Hindlimb muscle (tissue), 1 donor: ENCODE data around the gene RAB3GAP2. TPM values are rescaled to one million over a fixed set of nuclear protein-coding genes. Genes with fewer than 3 reads are reported as not detected.
"Not testable (repeated sequence)": the region's sequence is repeated elsewhere in the genome, so short reads cannot be mapped to it uniquely, and the experiment has no call there.

ENCODE experiments used
- DNase-seq: peaks from one replicate; pipeline ENCODE4 v3.0.0-alpha.2; 2013
- polyA plus RNA-seq: library from polyadenylated mRNA; unstranded; fragments of 120-200 nt; gene quantifications from one replicate; pipeline ENCODE4 v1.2.1, GENCODE V29; 2013; ENCODE audit not compliant: insufficient read length

RAB3GAP2 gene
- polyA plus RNA-seq, 1 donor, result 20.9 TPM

DNA sequence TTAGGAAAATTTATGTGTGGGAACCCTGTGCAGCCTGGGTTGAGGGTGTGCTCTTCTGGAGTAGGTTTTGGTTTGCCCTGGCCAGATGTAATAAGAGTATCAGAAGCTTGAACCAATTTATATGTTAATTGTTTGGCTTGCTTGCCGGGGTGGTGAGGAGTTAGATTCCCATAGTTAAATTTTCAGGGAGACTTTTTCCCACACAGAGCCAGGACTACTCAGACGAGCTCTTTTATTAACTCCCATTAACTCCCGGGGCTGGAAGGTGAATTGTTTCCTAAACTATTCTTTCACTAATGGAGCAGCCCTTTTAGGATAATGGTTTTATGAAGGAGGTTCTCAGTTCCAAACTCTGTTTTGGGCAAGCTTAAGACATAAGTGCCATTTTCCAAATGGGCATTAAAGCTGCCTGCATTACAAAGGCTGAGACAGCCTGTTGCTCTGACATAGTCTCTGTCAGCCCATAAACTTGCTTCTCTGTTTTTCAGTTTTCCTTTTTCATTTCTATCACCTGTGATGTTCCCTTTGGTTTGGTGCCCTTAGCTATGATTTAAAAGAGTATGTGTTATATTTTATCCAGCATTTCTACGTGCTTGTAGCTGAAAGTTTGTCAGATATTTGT lies 18.0 kb upstream of the RAB3GAP2 start:
- no peak for DNase-seq

DNA sequence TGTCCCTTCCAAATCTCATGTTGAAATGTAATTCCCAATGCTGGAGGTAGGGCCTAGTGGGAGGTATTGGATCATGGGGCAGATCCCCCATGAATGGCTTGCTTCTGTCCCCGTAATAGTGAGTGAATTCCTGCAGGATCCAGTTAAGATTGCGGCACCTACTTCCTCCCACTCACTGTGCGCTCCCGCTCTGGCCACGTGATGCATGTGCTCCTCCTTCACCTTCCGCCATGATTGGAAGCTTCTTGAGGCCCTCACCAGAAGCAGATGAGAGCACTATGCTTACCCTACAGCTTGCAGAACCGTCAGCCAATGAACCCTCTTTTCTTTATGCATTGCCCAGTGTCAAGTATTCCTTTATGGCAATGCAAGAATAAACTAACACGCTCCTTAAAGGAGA lies 14.9 kb upstream of the RAB3GAP2 start:
- DNase-seq, result no peak

DNA sequence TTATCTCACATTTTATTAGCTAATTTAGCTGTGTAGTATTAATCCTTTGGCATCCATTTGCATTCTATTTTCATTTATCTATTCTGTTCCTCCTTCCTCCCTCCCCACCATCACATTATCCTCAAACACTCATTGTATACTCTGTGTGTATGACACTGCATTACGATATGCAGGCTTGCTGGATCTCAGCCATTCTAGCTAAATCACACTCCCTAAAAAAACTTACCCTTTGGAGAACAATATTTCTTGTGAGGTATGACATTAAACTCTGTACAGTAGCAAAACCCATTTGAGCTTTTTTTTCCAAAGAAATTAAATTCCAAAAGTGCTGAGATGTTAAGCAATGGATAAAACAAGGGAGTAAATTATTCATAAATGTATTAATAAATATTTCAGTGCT lies 11.4 kb upstream of the RAB3GAP2 start:
- DNase-seq, result no peak

DNA sequence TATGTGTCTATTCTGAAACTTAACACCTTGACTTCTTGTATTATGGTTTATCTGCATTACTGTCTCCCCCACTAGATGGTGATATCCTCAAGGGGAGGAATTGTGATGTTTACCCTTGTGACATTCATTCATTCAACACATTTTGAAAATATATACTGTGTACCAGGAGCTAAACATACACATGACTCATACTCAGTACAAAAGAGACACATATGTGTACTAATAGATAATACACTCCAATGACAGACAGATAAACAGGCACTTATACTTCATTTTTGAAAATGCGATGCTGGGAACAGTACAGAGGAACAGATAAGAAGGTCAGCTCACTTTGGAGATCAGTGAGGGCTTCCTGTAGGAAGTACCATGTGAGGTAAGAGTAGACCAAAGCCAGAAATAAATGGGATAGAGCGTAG lies 8.9 kb upstream of the RAB3GAP2 start:
- DNase-seq, result no peak

DNA sequence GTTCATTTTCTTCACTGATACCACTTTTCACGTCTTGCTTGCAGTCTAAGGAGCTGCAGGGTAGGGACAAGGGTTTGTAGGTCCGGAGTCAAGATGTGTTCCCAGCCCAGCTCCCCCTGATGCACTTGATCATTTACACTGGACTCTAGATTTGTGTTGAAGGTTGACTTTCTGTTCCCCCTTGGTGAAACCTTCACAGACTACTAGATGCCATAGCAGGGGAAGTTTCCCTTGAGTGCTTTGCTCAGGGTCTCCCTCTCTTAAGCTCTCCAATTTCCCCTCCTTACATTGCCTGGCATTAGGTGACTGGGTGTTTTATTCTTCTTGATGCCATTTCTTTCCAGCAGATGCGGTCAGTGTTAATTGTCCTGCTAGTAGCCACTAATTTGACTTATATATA lies 8.0 kb upstream of the RAB3GAP2 start:
- DNase-seq, result no peak

DNA sequence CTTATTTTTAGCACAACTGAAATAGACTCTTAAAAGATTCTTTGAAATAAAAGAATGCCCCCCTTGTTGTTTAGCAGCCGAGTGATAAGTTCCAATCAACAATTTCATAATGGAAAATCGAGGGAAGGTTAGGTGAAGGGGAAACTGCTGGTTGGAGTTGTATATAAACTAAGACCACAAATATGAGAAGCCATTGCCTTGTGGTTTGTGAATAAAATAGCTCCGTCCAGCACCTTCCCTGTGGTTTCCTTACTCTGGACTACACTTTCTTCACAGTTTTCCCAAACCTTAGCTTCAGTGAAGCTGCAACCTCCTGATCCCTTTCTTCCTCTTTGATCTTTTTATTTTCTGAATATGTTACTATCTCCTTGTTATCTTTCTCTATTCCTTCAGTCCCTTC lies 6.7 kb upstream of the RAB3GAP2 start:
- no peak for DNase-seq

DNA sequence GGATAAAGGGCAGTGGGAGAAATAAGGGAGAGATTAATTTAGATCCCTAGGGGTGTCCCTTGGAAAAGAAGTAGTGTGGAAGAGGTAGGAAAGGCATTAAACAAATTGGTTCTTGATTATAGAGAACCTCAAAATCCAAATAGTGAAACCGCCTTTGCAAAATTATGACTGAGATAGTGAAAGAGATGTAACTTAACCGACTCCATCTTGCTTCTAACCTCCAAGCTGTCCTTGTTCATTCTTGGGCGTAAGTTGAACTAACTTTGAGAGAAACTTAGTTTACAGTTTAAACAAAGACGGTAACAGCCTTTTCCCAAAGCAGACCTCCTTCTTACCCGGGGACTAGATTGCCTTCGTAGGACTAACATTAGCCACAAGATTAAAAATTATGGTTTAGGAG lies 3.2 kb upstream of the RAB3GAP2 start:
- no peak for DNase-seq

DNA sequence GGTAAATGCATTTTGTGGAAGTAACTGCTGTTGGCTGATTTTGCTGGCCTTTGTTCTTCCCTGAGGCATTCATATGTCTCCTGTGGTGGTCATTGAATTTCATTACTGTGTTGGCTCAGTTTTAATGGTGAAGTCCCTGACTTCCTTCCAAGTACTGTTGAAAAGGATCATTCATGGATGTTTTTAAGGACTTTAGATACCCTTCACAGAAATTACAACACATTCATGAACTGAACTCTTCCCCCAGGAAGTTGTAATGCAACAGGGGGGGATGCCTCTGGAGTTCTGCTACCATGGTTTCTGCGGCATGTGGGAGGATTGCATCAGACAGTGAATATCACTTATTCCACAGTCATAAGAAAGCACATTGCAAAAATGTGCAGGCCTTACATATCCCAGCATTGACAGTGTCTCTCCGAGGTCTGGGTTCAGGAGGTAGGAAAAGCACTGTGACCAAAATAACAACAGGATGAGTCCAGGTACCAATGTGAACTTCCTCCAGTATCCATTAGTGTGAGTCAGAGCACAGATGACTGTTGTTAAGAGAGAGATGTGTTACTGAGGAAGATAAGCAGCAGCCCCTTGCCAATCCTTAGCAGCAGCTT lies 2.1 kb upstream of the RAB3GAP2 start:
- no peak for DNase-seq

DNA sequence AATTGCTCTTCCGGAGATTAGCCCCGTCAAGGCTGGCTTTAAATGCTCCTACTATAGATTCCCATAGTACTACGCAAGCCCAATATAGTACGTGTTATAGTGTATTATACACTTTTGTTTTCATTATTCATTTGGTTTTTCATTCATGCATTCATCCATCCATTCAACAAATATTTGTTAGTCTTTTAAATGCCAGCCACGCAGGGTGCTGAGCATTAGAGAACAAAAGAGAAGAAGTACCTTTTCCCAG lies 513 bp upstream of the RAB3GAP2 start:
- DNase-seq, result no peak

DNA sequence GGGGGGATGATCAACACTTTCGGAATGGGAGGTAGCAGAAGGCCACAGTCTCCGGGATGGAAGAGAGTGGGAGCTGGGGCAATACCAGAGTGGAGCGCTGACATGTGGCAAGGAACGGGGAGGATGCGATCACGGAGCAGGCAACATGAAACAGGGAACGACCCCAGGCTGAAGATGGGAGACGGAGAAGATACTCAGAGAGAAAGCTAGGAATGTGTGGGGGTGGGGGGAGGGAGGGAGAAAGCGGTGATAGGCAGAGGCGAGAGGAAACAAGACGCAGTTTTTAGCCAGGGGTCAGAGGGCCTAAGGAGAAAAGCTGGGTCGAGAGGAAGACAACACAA lies 577 bp downstream of the RAB3GAP2 start:
- DNase-seq, result peak; percentile 54

DNA sequence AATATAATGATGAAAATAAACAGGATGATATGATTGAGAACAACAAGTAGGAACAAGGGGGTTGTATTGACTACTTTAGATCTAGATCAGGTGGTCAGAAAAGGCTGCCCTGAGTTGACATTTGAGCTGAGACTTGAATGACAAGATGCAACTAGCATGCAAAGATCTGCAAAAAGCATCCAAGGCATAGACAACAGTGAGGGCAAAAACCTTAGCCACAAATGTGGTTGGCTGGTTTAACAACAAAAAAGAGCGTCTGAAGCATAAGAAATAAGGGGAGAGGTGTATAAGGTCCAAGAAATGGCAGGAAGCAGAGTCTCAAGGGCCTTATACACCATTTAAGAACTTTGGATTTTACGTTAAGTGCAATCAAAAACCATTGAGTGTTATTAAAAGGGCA lies 3.2 kb downstream of the RAB3GAP2 start:
- DNase-seq, result no peak

DNA sequence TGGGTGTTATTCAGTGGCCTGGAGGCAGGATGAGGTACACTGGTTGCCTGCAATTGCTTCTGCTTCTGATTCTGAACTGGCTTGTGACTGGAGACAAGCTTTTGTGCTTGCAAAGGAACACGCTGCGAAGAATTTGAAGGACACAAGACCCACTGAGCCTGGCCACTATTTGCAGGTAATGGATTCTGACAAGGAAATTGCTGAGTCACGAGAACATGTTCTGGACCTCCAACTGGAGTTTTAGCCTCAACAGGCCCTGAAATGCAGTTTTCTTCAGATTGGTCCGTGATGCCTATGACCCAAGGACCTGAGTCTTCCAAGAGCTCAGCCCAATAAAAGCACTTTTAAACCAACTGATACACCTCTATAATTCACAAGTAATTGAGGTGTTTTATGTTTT lies 4.6 kb downstream of the RAB3GAP2 start:
- no peak for DNase-seq

DNA sequence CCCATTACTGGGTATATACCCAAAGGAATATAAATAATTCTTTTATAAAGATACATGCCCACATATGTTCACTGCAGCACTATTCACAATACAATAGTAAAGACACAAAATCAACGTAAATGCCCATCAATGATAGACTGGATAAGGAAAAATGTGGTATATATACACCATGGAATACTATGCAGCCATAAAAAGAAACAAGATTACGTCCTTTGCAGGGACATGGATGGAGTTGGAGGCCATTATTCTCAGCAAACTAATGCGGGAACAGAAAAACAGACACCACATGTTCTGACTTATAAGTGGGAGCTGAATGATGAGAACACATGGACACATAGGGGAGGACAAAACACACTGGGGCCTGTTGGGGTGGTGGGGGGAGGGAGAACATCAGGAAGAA lies 12.0 kb downstream of the RAB3GAP2 start:
- DNase-seq, result not testable (repeated sequence)

DNA sequence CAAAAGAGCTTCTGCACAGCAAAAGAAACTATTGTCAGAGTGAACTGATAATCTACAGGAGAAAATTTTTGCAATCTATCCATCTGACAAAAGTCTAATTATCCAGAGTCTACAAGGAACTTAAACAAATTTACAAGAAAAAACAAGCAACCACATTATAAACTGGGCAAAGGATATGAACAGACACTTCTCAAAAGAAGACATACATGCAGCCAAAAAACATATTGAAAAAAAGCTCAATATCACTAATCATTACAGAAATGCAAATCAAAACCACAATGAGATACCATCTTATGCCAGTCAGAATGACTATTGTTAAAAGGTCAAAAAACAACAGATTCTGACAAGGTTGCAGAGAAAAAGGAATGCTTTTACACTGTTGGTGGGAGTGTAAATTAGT lies 12.5 kb downstream of the RAB3GAP2 start:
- DNase-seq, result not testable (repeated sequence)

DNA sequence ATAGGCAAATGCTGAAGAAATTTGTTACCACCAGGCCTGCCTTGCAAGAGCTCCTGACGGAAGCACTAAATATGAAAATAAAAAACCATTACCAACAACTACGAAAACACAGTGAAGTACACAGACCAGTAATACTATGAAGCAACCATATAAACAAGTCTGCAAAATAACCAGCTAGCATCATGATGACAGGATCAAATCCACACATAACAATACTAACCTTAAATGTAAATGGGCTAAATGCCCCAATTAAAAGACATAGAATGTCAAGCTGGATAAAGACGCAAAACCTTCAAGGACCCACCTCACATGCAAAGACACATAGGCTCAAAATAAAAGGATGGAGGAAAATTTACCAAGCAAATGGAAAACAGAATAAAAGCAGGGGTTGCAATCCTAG lies 16.1 kb downstream of the RAB3GAP2 start:
- DNase-seq, result not testable (repeated sequence)

DNA sequence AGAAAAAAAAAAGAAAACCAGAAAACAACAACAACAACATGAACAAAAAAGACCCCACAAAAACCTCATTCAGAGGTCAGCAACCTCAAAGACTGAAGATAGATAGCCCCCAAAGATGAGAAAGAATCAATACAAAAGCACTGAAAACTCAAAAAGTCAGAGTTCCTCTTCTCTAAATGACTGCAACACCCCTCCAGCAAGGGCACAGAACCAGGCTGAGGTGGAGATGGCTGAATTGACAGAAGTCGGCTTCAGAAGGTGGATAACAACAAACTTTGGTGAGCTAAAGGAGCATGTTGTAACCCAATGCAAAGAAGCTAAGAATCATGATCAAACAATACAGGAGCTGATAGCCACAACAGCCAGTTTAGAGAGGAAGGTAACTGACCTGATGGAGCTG lies 17.0 kb downstream of the RAB3GAP2 start:
- DNase-seq, result no peak

DNA sequence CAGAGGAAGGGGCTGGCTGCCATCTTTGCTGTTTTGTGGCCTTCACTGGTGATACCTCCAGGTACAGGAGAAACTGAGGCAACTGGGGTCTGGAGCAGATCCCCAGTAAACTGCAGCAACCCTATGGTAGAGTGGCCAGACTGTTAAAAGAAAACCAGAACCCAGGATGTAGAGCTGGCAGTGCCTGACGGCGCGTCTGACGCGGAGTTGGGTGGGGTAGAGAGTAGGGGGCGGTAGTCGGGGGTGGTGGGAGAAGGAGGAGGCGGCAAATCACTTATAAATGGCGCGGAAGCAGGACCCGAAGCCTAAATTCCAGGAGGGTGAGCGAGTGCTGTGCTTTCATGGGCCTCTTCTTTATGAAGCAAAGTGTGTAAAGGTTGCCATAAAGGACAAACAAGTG lies 19.0 kb downstream of the RAB3GAP2 start:
- DNase-seq, result not testable (repeated sequence)

DNA sequence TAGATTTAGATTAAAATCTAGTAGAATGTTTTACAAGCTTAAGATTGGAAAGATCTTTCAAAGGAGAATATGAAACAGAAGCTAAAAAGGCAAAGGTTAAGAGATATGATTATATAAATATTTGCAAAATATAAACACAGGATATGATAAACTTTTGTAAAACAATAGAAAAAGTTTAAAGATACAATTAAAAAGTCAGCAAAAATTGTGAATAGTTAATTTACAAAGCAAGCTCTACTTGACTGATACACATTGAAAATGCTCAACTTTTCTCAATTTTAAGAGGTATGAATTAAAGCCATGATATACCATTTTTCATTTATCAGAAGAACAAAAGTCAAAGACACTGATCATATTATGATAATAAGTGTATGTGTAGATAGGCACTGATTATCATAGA lies 21.0 kb downstream of the RAB3GAP2 start:
- no peak for DNase-seq

DNA sequence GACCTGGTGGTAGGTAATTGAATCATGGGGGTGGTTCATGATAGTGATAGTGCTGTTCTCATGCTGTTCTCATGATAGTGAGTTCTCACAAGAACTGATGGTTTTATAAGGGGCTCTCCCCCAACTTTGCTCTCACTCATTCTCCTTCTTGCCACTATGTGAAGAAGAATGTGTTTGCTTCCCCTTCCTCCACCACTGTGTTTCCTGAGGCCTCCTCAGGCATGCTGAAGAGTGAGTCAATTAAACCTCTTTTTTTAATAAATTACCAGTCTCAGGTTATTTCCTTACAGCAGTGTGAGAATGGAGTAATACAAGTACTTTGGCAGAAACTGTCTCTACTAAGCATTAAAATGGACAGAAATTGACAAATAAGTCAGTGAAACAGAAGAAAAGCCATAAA lies 21.6 kb downstream of the RAB3GAP2 start:
- no peak for DNase-seq

DNA sequence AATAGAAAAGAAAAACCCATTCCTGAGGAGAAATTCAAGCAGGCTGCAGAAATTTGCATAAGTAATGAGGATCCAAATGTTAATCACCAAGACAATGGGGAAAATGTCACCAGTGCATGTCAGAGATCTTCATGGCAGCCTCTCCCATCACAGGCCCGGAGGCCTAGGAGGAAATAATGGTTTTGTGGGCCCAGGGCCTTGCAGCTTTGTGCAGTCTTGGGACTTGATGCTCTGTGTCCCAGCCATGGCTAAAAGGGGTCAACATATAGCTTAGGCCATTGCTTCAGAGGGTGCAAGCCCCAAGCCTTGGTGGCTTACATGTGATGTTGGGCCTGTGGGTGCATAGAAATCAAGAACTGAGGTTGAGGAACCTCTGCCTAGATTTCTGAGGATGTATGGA lies 22.7 kb downstream of the RAB3GAP2 start:
- no peak for DNase-seq

DNA sequence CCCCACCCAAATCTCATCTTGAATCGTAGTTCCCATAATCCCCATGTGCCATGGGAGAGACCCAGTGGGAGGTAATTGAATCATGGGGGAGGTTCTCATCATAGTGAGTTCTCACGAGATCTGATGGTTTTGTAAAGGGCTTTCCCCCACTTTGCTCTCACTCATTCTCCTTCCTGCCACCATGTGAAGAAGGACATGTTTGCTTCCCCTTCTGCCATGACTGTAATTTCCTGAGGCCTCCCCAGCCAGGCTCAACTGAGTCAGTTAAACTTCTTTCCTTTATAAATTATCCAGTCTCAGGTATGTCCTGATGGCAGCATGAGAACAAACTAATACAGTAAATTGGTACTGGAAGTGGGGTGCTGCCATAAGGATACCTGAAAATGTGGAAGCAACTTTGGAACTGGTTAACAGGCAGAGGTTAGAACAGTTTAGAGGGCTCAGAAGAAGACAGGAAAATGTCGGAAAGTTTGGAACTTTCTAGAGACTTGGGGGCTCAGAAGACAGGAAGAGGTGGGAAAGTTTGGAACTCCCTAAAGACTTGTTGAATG lies 23.5 kb downstream of the RAB3GAP2 start:
- not testable (repeated sequence) for DNase-seq

DNA sequence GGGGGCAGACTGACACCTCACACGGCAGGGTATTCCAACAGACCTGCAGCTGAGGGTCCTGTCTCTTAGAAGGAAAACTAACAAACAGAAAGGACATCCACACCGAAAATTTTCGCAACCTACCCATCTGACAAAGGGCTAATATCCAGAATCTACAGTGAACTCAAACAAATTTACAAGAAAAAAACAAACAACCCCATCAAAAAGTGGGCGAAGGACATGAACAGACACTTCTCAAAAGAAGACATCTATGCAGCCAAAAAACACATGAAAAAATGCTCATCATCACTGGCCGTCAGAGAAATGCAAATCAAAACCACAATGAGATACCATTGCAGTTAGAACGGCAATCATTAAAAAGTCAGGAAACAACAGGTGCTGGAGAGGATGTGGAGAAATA lies 26.4 kb downstream of the RAB3GAP2 start:
- not testable (repeated sequence) for DNase-seq

DNA sequence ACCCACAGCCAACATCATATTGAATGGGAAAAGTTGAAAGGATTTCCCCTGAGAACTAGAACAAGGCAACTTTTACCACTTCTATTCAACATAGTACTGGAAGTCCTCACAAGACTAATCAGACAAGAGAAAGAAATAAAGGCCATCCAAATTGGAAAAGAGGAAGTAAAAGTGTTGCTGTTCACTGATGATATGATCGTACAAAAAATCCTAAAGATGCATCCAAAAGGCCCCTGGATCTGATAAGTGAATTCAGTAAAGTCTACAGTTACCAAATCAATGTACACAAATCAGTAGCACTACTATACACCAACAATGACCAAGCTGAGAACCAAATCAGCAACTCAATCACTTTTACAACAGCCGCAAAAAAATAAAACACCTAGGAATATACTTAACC lies 28.3 kb downstream of the RAB3GAP2 start:
- DNase-seq, result no peak

DNA sequence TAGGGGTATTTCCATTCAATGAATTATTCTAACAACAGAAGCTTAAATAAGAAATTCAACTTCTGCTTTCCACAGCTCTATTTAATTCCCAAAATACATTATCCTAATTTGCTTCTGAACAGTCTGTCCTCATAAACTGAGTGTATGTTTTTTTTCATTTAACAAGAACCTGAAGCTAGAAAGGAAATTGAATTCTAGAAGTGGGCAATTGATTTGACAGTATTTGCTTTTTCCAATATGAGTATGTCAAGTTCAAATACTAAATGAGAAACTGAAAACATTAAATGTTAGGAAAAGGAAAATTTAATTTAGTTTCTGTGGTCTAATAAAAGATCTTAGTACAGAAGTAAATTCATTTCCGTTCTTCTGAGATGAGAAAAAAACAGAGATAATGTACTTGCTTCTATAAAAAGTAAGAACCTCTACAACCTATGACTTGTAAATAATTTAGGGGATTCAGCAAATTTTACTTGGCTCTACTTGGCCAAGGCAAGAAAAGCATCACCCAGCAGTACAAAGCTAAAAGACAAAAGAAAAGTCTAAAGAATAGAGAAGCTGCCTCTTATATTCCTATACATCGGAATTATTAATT lies 31.1 kb downstream of the RAB3GAP2 start:
- DNase-seq, result no peak

DNA sequence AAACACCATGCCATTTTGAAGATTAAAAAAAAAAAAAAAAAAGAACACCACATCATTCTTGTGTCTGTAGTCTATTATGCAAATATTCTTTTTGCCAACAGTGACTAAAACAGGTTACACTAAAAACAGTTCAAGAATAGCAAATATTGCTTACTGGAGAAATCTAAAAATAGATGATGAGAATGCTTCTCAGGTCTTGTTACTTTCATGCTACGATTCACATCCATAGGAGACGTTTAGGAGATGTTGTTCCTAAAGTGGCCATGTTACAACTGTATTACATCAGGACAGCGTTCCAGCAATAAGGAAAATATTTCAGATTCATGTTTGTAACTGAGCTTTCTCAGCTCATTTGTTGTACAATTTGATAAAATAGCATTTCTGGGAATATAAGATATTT lies 32.3 kb downstream of the RAB3GAP2 start:
- DNase-seq, result no peak
